ENCODE results near the gene SLC26A11.
A peak's percentile ranks its signal among the peaks of the same experiment; 100 is the strongest.
"Not testable (repeated sequence)": the region's sequence is repeated elsewhere in the genome, so short reads cannot be mapped to it uniquely, and the experiment has no call there.

SLC26A11 gene

GRCh38 chr17:80233202-80233601, 13.0 kb downstream of the SLC26A11 start:
- H3K4me3 ChIP-seq (ENCODE audit: low read depth, low read length): no peak overlapping the region

GRCh38 chr17:80236911-80237310, 16.7 kb downstream of the SLC26A11 start:
- DNase-seq (ENCODE audit: low read depth): no peak
- H3K4me3 ChIP-seq (ENCODE audit: low read depth, low read length): no peak overlapping the region

More at GRCh38 chr17:80233202-80233601, 13.0 kb downstream of the SLC26A11 start:
- DNase-seq (ENCODE audit: low read depth): no peak

DNA sequence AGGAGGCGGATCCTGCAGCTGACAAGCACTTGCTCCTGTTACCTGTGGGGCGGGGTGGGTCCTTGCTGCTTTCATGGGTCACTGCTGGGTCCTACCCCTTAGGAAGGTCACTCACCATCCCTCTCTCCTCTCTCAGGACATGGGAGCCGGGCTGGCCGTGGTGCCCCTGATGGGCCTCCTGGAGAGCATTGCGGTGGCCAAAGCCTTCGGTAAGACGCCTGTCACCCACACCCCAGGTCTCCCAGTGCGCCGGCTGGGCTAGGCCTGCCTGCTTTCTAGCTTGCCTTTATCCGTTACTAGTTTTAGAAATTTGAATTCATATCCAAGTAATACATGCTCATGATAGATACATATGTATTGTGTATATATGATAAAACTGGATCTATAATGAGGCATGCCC, 17.2 kb downstream of the SLC26A11 start:
- H3K4me3 ChIP-seq (ENCODE audit: low read depth, low read length): no peak overlapping the region
- DNase-seq (ENCODE audit: low read depth): no peak

DNA sequence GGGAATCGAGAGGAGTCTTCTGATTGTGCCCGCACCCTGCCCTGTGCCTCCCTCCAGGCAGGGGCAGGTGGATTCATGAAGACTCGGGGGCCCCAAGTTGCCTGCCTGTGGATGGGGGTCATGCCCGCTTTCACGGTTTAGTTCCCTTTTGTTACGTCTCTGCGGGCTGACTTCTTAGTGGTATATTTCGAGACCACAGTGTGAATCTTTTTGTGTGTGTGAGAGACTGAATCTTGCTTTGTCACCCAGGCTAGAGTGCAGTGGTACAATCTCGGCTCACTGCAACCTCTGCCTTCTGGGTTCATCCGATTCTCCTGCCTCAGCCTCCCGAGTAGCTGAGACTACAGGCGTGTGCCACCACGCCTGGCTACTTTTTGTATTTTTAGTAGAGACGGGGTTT, 22.3 kb downstream of the SLC26A11 start:
- no peak overlapping the region for H3K4me3 ChIP-seq (ENCODE audit: low read depth, low read length)
- no peak for DNase-seq (ENCODE audit: low read depth)

DNA sequence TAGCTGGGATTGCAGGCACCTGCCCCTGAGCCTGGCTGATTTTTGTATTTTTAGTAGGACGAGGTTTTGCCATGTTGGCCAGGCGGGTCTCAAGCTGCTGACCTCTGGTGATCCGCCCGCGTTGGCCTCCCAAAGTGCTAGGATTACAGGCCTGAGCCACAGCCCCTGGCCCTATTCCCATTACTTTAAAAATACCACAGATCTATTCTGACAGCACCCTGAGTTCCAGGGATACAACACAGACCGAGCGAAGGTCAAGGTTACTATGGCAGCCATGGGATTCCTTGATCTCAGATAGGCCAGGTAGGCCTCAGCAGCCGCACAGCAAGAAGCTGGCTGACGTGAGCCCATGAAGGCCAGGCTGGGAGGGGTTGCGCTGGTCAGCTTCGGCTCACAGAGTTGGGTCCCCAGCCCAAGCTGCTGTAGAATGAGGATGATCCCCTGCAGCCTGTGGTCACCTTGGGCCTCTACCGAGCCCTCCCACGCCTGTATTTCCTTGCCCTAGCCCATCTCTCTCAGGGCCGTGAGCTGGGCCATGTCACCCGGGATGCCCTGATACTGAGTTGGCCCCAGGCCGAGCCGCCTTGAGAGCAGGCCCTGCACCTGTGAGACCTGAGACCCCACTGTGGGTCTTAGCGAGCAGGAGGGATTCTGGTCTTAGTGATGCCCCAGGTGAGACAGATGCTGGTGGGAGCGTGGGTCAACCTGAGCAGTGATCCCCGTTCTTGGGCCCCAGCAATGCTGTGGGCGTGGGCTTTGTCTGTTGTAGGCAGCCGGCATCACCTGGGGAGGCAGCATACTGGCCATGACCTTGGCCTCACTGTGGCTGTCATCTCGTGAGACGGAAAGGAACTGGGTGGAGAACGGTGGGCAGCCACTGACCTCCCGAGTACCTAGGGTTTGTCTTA, 23.6 kb downstream of the SLC26A11 start:
- DNase-seq (ENCODE audit: low read depth): no peak

GRCh38 chr17:80244448-80244847, 24.2 kb downstream of the SLC26A11 start:
- not testable (repeated sequence) for H3K4me3 ChIP-seq (ENCODE audit: low read depth, low read length); DNase-seq (ENCODE audit: low read depth)

More for the DNA sequence above, 23.6 kb downstream of the SLC26A11 start:
- no peak overlapping the region for H3K4me3 ChIP-seq (ENCODE audit: low read depth, low read length)

DNA sequence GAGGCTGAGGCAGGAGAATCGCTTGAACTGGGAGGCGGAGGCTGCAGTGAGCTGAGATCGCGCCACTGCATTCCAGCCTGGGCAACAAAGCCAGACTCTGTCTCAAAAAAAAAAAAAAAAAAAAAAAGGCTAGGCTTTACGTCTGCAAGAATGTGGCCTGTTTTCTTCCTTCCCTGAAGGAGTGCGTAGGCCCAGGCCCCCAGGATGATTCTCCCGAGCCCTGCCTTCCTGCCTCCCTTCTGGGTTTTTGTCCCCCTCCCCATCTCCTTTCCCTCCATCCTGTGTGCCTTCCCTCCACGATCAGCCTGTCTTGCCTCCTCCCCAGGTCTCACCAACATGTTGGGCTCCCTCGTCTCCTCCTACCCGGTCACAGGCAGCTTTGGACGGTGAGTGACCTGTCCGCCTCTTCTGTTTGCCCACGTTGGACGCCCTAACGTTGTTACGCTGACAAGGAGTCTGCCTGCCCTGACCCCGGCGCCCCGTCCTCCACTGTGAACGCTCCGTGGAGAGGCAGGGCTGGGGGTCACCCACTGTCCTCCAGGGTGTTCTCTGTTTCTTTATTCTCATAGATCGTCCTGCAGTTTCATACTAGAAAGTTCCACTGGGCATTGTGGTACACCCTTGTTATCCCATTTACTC, 24.8 kb downstream of the SLC26A11 start:
- no peak for DNase-seq (ENCODE audit: low read depth)
- no peak overlapping the region for H3K4me3 ChIP-seq (ENCODE audit: low read depth, low read length)

DNA sequence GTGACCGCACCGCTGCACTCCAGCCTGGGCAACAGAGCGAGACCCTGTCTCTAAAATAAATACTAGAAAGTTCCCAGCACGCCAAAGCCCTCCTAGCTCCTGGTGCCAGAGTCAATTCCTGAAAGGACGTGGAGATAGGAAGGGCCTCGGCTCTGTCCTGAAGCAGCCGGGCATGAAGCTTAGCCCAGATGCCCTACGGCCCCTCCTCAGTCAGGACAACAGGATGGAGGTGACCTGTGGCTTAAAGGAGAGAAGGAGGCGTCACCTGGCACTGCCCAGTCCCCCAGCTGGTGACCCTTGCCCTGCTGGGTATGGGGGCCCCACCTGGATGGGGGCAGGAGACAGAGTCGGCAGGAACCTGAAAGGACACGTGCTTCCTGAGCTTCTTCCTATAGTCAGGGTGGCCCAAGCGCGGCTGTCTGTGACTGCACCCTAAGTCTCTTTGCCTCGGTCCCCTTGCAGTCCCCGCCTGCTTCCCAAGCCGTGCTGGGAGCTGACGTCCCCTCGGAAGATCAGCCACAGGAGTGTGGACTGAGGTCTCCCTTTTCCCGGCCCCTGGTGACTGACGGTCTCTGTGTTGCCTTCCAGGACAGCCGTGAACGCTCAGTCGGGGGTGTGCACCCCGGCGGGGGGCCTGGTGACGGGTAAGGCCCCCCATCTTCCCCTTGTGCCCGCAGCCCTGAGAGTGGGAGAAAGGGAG, 25.5 kb downstream of the SLC26A11 start:
- no peak for DNase-seq (ENCODE audit: low read depth)
- no peak overlapping the region for H3K4me3 ChIP-seq (ENCODE audit: low read depth, low read length)

DNA sequence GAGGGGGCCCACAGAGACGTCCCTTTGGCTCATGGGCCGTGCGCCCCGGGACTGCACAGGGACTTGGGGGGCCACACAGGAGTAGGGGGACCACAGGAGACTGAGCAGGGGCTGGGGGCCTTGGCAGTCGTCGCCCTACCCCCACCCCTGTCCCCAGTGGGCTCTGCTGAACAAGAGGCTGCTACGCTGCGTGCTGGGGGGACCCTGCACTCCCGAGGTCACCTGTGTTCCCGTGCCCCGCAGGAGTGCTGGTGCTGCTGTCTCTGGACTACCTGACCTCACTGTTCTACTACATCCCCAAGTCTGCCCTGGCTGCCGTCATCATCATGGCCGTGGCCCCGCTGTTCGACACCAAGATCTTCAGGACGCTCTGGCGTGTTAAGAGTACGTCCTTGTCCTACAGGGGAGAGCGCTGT, 26.0 kb downstream of the SLC26A11 start:
- no peak overlapping the region for H3K4me3 ChIP-seq (ENCODE audit: low read depth, low read length)
- no peak for DNase-seq (ENCODE audit: low read depth)

DNA sequence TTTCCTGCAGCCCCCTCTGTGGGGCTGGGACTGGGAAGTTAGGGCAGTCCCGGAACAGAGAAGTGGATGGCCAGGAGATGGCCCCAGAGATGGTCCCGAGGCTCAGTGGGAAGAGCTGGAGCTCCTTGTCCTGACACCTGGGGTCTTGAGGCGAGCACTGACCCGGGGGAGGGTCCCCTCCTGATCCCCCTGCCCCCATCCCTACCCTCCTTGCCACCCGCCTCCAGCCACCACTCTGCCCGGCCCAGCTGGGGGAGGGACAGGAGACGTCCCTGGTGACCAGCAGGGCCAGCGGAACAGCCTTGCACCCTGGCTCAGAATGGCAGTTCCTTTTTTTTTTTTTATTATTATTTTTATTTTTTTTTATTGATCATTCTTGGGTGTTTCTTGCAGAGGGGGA, 26.5 kb downstream of the SLC26A11 start:
- DNase-seq (ENCODE audit: low read depth): no peak

DNA sequence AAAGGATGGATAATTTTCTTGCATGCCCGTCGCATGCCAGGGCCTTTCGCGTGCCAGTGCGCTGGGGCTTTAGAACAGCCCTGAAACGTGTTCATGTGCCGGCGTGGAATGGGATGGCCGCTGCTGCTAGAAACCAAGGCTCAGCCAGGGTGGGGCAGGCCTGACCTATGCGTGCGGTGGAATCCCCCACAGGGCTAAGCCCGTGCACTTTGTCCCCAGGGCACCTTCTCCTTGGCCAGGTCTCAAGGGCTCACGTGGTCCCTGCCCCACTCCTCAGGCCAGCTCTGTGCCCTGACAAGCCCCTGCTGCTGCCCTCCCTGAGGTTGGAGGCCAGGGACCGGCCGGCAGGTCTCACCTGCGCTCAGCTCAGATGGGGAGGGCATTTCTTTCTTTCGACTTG, 27.3 kb downstream of the SLC26A11 start:
- no peak for DNase-seq (ENCODE audit: low read depth)
- no peak overlapping the region for H3K4me3 ChIP-seq (ENCODE audit: low read depth, low read length)

More for the DNA sequence above, 26.5 kb downstream of the SLC26A11 start:
- H3K4me3 ChIP-seq (ENCODE audit: low read depth, low read length): no peak overlapping the region

DNA sequence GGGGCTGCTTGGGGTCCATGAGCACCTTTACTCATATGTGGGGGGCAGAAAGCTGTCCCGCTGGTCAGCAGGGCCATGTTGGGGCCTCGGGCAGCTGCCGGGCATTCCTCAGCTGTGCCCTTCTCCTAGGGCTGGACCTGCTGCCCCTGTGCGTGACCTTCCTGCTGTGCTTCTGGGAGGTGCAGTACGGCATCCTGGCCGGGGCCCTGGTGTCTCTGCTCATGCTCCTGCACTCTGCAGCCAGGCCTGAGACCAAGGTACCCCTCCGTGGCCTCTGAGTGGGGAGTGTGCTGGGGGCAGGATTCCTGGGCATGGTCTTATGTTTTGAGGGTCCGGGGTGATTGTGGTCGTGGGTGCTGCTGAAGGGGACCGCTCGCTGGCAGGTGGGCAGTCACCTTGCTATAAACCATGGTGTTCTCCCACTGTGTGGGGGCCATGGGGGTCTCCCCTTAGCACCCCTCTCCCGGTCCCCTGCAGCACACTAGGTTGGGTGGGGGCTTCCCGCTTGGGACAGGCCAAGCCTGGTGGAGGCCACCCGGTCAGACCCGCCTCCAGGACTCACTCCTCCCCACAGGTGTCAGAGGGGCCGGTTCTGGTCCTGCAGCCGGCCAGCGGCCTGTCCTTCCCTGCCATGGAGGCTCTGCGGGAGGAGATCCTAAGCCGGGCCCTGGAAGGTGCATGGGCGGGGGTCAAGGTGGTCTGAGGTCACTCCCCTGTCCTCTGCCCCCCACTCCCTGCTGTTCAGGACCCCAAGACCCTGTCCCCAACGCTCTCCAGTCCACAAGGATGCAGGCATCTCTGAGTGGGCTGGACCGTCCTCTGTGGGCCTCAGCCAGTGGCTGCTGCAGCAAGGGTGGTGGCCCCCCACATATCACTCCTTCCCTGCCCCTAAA, 28.0 kb downstream of the SLC26A11 start:
- DNase-seq (ENCODE audit: low read depth): no peak
- no peak overlapping the region for H3K4me3 ChIP-seq (ENCODE audit: low read depth, low read length)

GRCh38 chr17:80248894-80249710, 28.9 kb downstream of the SLC26A11 start:
- DNase-seq (ENCODE audit: low read depth): no peak
- H3K4me3 ChIP-seq (ENCODE audit: low read depth, low read length): no peak overlapping the region

- no peak for DNase-seq (ENCODE audit: low read depth)
- H3K4me3 ChIP-seq (ENCODE audit: low read depth, low read length): no peak overlapping the region
These were observed 31.7 kb downstream of the SLC26A11 start for GRCh38 chr17:80251966-80252365.

DNA sequence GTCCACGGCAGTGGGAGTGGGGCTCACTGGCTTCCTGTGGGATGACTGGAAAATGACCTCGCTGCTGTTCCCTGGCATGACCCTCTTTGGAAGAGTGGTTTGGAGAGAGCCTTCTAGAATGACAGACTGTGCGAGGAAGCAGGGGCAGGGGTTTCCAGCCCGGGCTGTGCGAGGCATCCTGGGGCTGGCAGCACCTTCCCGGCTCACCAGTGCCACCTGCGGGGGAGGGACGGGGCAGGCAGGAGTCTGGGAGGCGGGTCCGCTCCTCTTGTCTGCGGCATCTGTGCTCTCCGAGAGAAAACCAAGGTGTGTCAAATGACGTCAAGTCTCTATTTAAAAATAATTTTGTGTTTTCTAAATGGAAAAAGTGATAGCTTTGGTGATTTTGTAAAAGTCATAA, 32.6 kb downstream of the SLC26A11 start:
- DNase-seq (ENCODE audit: low read depth): no peak
- H3K4me3 ChIP-seq (ENCODE audit: low read depth, low read length): no peak overlapping the region

DNA sequence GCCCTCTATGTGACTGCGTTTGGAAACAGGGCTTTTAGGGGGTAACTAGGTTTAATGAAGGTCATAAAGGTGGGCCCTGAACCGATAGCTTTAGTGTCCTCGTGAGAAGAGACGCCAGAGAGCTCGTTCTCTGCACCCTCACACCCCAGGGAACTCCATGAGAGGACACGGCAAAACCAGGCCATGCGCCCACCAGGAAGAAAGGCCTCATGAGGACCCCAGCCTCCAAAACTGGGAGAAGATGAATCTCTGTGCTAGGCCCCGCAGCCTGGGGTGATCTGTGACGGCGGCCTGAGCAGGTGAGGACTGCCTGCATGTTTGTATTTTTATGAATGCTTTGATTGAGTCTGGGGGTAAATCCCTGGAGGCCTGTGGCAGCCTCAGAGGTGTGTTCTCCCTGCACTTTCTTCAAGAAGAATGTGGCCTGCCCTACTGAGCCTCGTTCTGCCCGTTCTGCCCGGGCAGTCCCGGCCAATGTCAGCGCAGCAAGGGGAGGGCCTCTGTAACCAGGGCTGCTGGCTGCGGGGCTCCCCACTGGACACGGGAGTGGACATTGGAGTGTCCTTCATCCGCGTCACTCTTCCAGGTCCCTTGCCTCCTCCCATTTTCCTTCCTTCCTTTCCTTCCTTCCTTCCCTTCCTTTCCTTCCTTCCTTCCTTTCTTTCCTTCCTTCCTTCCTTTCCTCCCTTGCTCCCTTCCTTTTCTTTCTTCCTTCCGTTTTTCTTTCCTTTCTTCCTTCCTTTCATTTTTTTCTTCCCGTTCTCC, 33.6 kb downstream of the SLC26A11 start:
- no peak overlapping the region for H3K4me3 ChIP-seq (ENCODE audit: low read depth, low read length)
- DNase-seq (ENCODE audit: low read depth): no peak

GRCh38 chr17:80254396-80255251, 34.4 kb downstream of the SLC26A11 start:
- H3K4me3 ChIP-seq (ENCODE audit: low read depth, low read length): no peak overlapping the region
- DNase-seq (ENCODE audit: low read depth): peak; percentile 58

All from skeletal muscle cell (primary cell).